SK-N-SH (cell line): Measurements from ENCODE around the gene KMT2E. TPM values are rescaled to one million over a fixed set of nuclear protein-coding genes. Genes with fewer than 3 reads are reported as not detected.

ENCODE experiments used
- CTCF ChIA-PET: fragments of 300-600, 350-600 bp; formaldehyde crosslinking; extraction: SDS; loops from one replicate; lab custom pipeline; 2021; lab: Yijun Ruan, JAX
- POLR2A ChIA-PET: fragments of 350-600 bp; sonication (Branson Sonifier 250); formaldehyde crosslinking; extraction: SDS; loops from one replicate; lab custom pipeline; 2020; ENCODE audit warnings: antibody characterized with exemption, inconsistent platforms; lab: Yijun Ruan, JAX
- DNase-seq: peaks from one replicate; pipeline ENCODE4 v3.0.0; 2012
- H2AFZ ChIP-seq: fragments of 200-600 bp; sonication (generic); 2 replicates; pipeline ENCODE4 v1.8.1; 2016; ENCODE audit warnings: antibody characterized with exemption, mild to moderate bottlenecking, low read depth
- H3F3A ChIP-seq: fragments of 200-600 bp; sonication (generic); replicated peaks from 2 replicates; pipeline ENCODE3; 2016; ENCODE audit warnings: antibody characterized with exemption, mild to moderate bottlenecking; ENCODE audit not compliant: insufficient read depth
- H3K27ac ChIP-seq, 2 experiments: fragments of 200-500 bp in 1 of 2; fragments of 200-600 bp in 1 of 2; sonication (Bioruptor generic) in 1 of 2; sonication (generic), shearing (Covaris generic) in 1 of 2; 2 replicates each; pipeline versions ENCODE4 v1.5.1 to v1.6.1; 2014 to 2016; ENCODE audit warnings: low read depth in 2 of 2, inconsistent platforms in 1 of 2, low read length in 1 of 2, mild to moderate bottlenecking in 1 of 2, mixed read lengths in 1 of 2
- H3K27me3 ChIP-seq: fragments of 200-600 bp; sonication (generic), shearing (Covaris generic); 2 replicates; pipeline ENCODE4 v1.6.1; 2016; ENCODE audit warnings: mixed run types; ENCODE audit not compliant: insufficient read depth
- H3K36me3 ChIP-seq, 2 experiments: fragments of 200-500 bp in 1 of 2; fragments of 200-600 bp in 1 of 2; sonication (Bioruptor generic) in 1 of 2; sonication (generic) in 1 of 2; replicated peaks in 1 of 2; 2 replicates each; pipeline versions ENCODE3 to v1.5.1; 2014 to 2016; ENCODE audit warnings: low read length in 1 of 2, mild to moderate bottlenecking in 1 of 2; ENCODE audit not compliant: insufficient read depth in 2 of 2, control insufficient read depth in 1 of 2
- H3K4me1 ChIP-seq, 2 experiments: fragments of 200-500 bp in 1 of 2; fragments of 200-600 bp in 1 of 2; sonication (Bioruptor generic) in 1 of 2; sonication (generic), shearing (Covaris generic) in 1 of 2; 2 replicates each; pipeline versions ENCODE4 v1.5.1 to v1.6.1; 2014 to 2016; ENCODE audit warnings: low read depth in 1 of 2, low read length in 1 of 2, mixed run types in 1 of 2; ENCODE audit not compliant: insufficient read depth in 2 of 2, control insufficient read depth in 1 of 2
- H3K4me2 ChIP-seq: fragments of 200-600 bp; sonication (generic), shearing (Covaris generic); 2 replicates; pipeline ENCODE4 v1.6.1; 2017; ENCODE audit warnings: mixed run types
- H3K4me3 ChIP-seq, 2 experiments: fragments of 200-500 bp in 1 of 2; fragments of 200-600 bp in 1 of 2; sonication (Bioruptor generic) in 1 of 2; sonication (generic), shearing (Covaris generic) in 1 of 2; 2 replicates each; pipeline versions ENCODE4 v1.5.1 to v1.8.1; 2014 to 2016; ENCODE audit warnings: low read depth in 2 of 2, inconsistent platforms in 1 of 2, low read length in 1 of 2, mild to moderate bottlenecking in 1 of 2, mixed read lengths in 1 of 2, moderate library complexity in 1 of 2
- H3K79me2 ChIP-seq: fragments of 200-600 bp; sonication (generic); 2 replicates; pipeline ENCODE4 v1.8.1; 2017; ENCODE audit warnings: mild to moderate bottlenecking; ENCODE audit not compliant: insufficient read depth
- H3K9ac ChIP-seq: fragments of 200-600 bp; sonication (generic); 2 replicates; pipeline ENCODE4 v1.6.1; 2017; ENCODE audit warnings: mixed run types
- H3K9me2 ChIP-seq: fragments of 200-600 bp; sonication (generic); 2 replicates; pipeline ENCODE4 v1.6.1; 2017; ENCODE audit warnings: mixed run types
- H3K9me3 ChIP-seq: fragments of 200-600 bp; sonication (generic); 2 replicates; pipeline ENCODE4 v1.6.1; 2017; ENCODE audit warnings: mixed run types, mild to moderate bottlenecking, moderate library complexity
- H4K20me1 ChIP-seq: fragments of 200-600 bp; sonication (generic); 2 replicates; pipeline ENCODE4 v1.6.1; 2017; ENCODE audit warnings: mild to moderate bottlenecking, mixed run types; ENCODE audit not compliant: insufficient read depth
- CHD2 ChIP-seq: fragments of 150-350 bp; IDR thresholded peaks from 2 replicates; pipeline ENCODE4 v1.6.1; 2018; ENCODE audit warnings: low read length; ENCODE audit not compliant: partially characterized antibody
- EZH2phosphoT487 ChIP-seq: fragments of 200-600 bp; sonication (generic); IDR thresholded peaks from 2 replicates; pipeline ENCODE4 v1.6.1; 2017; ENCODE audit warnings: low read depth, mixed run types, mild to moderate bottlenecking, antibody characterized with exemption, moderate library complexity, borderline replicate concordance
- FOXM1 ChIP-seq: IDR thresholded peaks from 2 replicates; pipeline ENCODE4 v1.4.0; 2012; ENCODE audit warnings: low read depth, mild to moderate bottlenecking
- GABPA ChIP-seq: IDR thresholded peaks from 2 replicates; pipeline ENCODE4 v1.4.0; 2012; ENCODE audit warnings: low read depth, mild to moderate bottlenecking
- GATA2 ChIP-seq: sonication (generic); formaldehyde crosslinking; IDR thresholded peaks from 2 replicates; pipeline ENCODE4 v1.5.0; 2020; ENCODE audit warnings: mild to moderate bottlenecking, missing genetic modification reagents
- IRF3 ChIP-seq: fragments of 150-350 bp; IDR thresholded peaks from 2 replicates; pipeline ENCODE4 v1.6.1; 2016; ENCODE audit warnings: mild to moderate bottlenecking, low read depth, low read length
- JUND ChIP-seq: IDR thresholded peaks from 2 replicates; pipeline ENCODE4 v1.4.0; 2012
- MEF2A ChIP-seq: IDR thresholded peaks from 2 replicates; pipeline ENCODE4 v1.4.0; 2012; ENCODE audit warnings: low read depth, borderline replicate concordance
- MXI1 ChIP-seq: IDR thresholded peaks from 2 replicates; pipeline ENCODE4 v1.6.1; 2012; ENCODE audit warnings: mild to moderate bottlenecking, low read depth, low read length, improper control_type of control experiment
- POLR2AphosphoS5 ChIP-seq: IDR thresholded peaks from 2 replicates; pipeline ENCODE4 v1.6.1; 2012; ENCODE audit warnings: low read depth, low read length
- RCOR1 ChIP-seq: fragments of 150-350 bp; IDR thresholded peaks from 2 replicates; pipeline ENCODE4 v1.6.1; 2017; ENCODE audit warnings: antibody characterized with exemption, low read length
- RFX5 ChIP-seq: IDR thresholded peaks from 2 replicates; pipeline ENCODE4 v1.6.1; 2012; ENCODE audit warnings: mild to moderate bottlenecking, improper control_type of control experiment, low read length
- RXRA ChIP-seq: IDR thresholded peaks from 2 replicates; pipeline ENCODE4 v1.4.0; 2012; ENCODE audit warnings: low read depth, mild to moderate bottlenecking, borderline replicate concordance
- SIN3A ChIP-seq: IDR thresholded peaks from 2 replicates; pipeline ENCODE4 v1.6.1; 2012; ENCODE audit warnings: low read depth, mild to moderate bottlenecking, low read length, moderate library complexity, borderline replicate concordance
- SMC3 ChIP-seq: IDR thresholded peaks from 2 replicates; pipeline ENCODE4 v1.6.1; 2012; ENCODE audit warnings: low read depth, low read length, improper control_type of control experiment
- TAF1 ChIP-seq: IDR thresholded peaks from 2 replicates; pipeline ENCODE4 v1.6.1; 2012; ENCODE audit warnings: low read depth, mild to moderate bottlenecking, low read length, moderate library complexity, borderline replicate concordance
- TCF12 ChIP-seq: IDR thresholded peaks from 2 replicates; pipeline ENCODE4 v1.4.0; 2012
- ZBTB33 ChIP-seq: IDR thresholded peaks from 2 replicates; pipeline ENCODE4 v1.4.0; 2012; ENCODE audit warnings: low read depth, borderline replicate concordance
- WGBS: methylation state at CpG from one replicate; pipeline ENCODE4 v1.1.6; 2017; ENCODE audit warnings: low lambda C conversion rate; 5-methylcytosine and 5-hydroxymethylcytosine counted together
- polyA plus RNA-seq, 3 experiments: library from polyadenylated mRNA; depleted of rRNA; stranded (reverse); fragments of >200 nt; gene quantifications; 2 replicates each; pipeline ENCODE4 v1.2.3, GENCODE V29; 2012
- TF ChIP-seq, protein P1 (sequence below): IDR thresholded peaks from 2 replicates; pipeline ENCODE4 v1.6.1; 2012; ENCODE audit warnings: mild to moderate bottlenecking, low read depth, low read length, moderate library complexity
- TF ChIP-seq, protein P2 (sequence below): fragments of 150-350 bp; IDR thresholded peaks from 2 replicates; pipeline ENCODE4 v1.6.1; 2017; ENCODE audit warnings: antibody characterized with exemption, low read length, low read depth, borderline replicate concordance

The KMT2E gene
- polyA plus RNA-seq, 1 of the 3 experiments (the other 2 are of a cell fraction): 6.4 TPM

DNA sequence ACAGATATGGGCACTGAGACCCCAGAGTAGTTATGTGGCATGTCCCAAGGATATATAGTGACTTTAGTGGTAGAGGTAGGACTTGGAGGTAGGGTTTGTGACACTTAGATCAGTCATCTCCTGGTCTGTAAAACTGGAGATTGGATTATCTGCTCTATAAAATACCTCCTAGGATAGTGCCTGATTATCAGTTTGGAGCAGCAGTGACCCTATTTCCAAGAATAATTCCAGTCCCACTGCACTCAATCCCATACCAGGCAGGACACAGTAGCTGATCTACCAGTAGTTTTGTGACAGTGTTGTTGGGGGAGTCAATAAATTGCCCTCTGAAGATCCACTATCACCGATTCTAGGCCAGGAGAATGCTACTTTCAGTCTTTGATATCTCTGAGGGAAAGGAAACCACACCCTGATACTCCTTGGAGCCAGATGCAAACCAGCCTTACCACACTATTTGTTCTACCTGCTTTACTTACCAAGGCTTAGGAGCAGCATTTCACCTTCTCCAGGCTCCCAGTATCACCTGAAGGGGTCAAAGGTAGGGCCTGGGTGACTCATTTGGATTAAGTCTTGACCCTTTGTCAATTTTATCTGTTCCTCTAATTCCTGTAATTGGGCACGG, 30.6 kb downstream of the KMT2E start (continued):
- TF ChIP-seq, protein P1, sequence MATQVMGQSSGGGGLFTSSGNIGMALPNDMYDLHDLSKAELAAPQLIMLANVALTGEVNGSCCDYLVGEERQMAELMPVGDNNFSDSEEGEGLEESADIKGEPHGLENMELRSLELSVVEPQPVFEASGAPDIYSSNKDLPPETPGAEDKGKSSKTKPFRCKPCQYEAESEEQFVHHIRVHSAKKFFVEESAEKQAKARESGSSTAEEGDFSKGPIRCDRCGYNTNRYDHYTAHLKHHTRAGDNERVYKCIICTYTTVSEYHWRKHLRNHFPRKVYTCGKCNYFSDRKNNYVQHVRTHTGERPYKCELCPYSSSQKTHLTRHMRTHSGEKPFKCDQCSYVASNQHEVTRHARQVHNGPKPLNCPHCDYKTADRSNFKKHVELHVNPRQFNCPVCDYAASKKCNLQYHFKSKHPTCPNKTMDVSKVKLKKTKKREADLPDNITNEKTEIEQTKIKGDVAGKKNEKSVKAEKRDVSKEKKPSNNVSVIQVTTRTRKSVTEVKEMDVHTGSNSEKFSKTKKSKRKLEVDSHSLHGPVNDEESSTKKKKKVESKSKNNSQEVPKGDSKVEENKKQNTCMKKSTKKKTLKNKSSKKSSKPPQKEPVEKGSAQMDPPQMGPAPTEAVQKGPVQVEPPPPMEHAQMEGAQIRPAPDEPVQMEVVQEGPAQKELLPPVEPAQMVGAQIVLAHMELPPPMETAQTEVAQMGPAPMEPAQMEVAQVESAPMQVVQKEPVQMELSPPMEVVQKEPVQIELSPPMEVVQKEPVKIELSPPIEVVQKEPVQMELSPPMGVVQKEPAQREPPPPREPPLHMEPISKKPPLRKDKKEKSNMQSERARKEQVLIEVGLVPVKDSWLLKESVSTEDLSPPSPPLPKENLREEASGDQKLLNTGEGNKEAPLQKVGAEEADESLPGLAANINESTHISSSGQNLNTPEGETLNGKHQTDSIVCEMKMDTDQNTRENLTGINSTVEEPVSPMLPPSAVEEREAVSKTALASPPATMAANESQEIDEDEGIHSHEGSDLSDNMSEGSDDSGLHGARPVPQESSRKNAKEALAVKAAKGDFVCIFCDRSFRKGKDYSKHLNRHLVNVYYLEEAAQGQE: no peak
- TF ChIP-seq SIN3A: no peak
- TF ChIP-seq IRF3: no peak
- TF ChIP-seq RFX5: no peak
- TF ChIP-seq TAF1: no peak
- TF ChIP-seq JUND: no peak
- no peak for TF ChIP-seq MEF2A
- no peak for TF ChIP-seq FOXM1
- TF ChIP-seq SMC3: no peak
- no peak for TF ChIP-seq MXI1

DNA sequence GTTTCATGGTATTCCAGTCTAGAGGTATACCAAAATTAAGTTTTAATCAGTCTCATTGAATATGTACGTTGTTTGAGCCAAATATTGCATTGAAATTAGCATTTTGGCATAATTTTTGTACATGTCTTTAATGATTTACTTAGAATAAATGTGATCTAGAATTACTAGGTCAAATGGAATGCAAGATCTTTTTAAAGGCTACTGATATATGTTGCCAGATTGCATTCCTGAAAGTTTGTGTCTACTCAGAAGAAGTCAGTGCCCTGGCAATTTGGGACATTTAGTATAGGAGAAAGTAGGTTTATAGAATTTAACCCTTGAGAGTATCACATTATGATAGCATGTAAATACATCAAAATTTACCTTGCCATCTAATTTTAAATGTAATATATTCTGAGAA, 32.4 kb downstream of the KMT2E start:
- peaks cover 51 to 83% of the 10 kb centered on the region in 2 experiments for H3K36me3 ChIP-seq
- no peak overlapping the region for H3K4me3 ChIP-seq
- H4K20me1 ChIP-seq: peaks cover 69% of the 10 kb centered on the region
- H3K9me2 ChIP-seq: no peaks in the 10 kb centered on the region
- peaks cover 27% of the 10 kb centered on the region for H3F3A ChIP-seq
- CTCF ChIA-PET: interaction anchor here (1.2 to 3.6 kb wide), 3 partner anchors 8 to 65 kb away, joined by 3 to 17 read pairs (median 7); no protein-coding TSS in a partner anchor
- H3K27me3 ChIP-seq: no peaks in the 10 kb centered on the region
- no peak overlapping the region for H2AFZ ChIP-seq
- peak overlapping the region; percentile 23 to 48; a peak in 3 of 4 replicates for H3K27ac ChIP-seq
- peaks cover 93% of the 10 kb centered on the region for H3K79me2 ChIP-seq
- POLR2A ChIA-PET: no interaction called here
- 16% methylated on average over 1 of the region's 1 CpG for WGBS
- no peaks in the 10 kb centered on the region for H3K9me3 ChIP-seq
- no peak for DNase-seq
- no peak overlapping the region for H3K9ac ChIP-seq
- peak overlapping the region; percentile 14; the same call in 1 of the 2 replicates for H3K4me2 ChIP-seq
- peaks cover 0 to 14% of the 10 kb centered on the region in 2 experiments; a peak in 2 of 4 replicates for H3K4me1 ChIP-seq
- no peak for TF ChIP-seq EZH2phosphoT487
- TF ChIP-seq SIN3A: no peak
- TF ChIP-seq GATA2: no peak
- peak; percentile 76 for TF ChIP-seq TCF12
- peak; percentile 15; the same call in 1 of the 2 replicates for TF ChIP-seq POLR2AphosphoS5
- peak; percentile 41; the same call in 1 of the 2 replicates for TF ChIP-seq MEF2A
- TF ChIP-seq SMC3: no peak
- TF ChIP-seq RXRA: no peak; the same call in 1 of the 2 replicates
- TF ChIP-seq RCOR1: no peak
- TF ChIP-seq, protein P2, sequence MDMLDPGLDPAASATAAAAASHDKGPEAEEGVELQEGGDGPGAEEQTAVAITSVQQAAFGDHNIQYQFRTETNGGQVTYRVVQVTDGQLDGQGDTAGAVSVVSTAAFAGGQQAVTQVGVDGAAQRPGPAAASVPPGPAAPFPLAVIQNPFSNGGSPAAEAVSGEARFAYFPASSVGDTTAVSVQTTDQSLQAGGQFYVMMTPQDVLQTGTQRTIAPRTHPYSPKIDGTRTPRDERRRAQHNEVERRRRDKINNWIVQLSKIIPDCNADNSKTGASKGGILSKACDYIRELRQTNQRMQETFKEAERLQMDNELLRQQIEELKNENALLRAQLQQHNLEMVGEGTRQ: no peak
- TF ChIP-seq ZBTB33: no peak
- no peak for TF ChIP-seq GABPA
- no peak for TF ChIP-seq CHD2
